ENCODE data around the gene CDH23.

Gene CDH23

GRCh38 chr10:71782221-71782916, 385.6 kb downstream of the CDH23 start:
- TF ChIP-seq TAF1 (IDR thresholded peaks at IDR 0.05; ENCODE audit: borderline replicate concordance, insufficient read depth, low read length) (no peak), SIN3A (IDR thresholded peaks at IDR 0.05; ENCODE audit: borderline replicate concordance, insufficient read depth, low read length) (no peak), POLR2AphosphoS5 (IDR thresholded peaks at IDR 0.05; ENCODE audit: low read depth, low read length) (no peak)

- TF ChIP-seq SIN3A (IDR thresholded peaks at IDR 0.05; ENCODE audit: borderline replicate concordance, insufficient read depth, low read length) (no peak), POLR2AphosphoS5 (IDR thresholded peaks at IDR 0.05; ENCODE audit: low read depth, low read length) (no peak), TAF1 (IDR thresholded peaks at IDR 0.05; ENCODE audit: borderline replicate concordance, insufficient read depth, low read length) (no peak), REST (IDR thresholded peaks at IDR 0.05; ENCODE audit: insufficient read depth in 1 of 2, low read depth in 2 of 2, low read length in 2 of 2) (no peak), FOXP2 (optimal IDR thresholded peaks at IDR 0.05; ENCODE audit: borderline replicate concordance, extremely low read depth, extremely low read length, insufficient read depth) (no peak)
Measured at GRCh38 chr10:71782917-71783490, 386.3 kb downstream of the CDH23 start.

- TF ChIP-seq SIN3A (IDR thresholded peaks at IDR 0.05; ENCODE audit: borderline replicate concordance, insufficient read depth, low read length) (no peak), FOXP2 (optimal IDR thresholded peaks at IDR 0.05; ENCODE audit: borderline replicate concordance, extremely low read depth, extremely low read length, insufficient read depth) (no peak), POLR2AphosphoS5 (IDR thresholded peaks at IDR 0.05; ENCODE audit: low read depth, low read length) (no peak), TAF1 (IDR thresholded peaks at IDR 0.05; ENCODE audit: borderline replicate concordance, insufficient read depth, low read length) (no peak), REST (IDR thresholded peaks at IDR 0.05; ENCODE audit: insufficient read depth in 1 of 2, low read depth in 2 of 2, low read length in 2 of 2) (no peak)
Measured at GRCh38 chr10:71783917-71784678, 387.4 kb downstream of the CDH23 start.

GRCh38 chr10:71784679-71785272, 388.1 kb downstream of the CDH23 start:
- TF ChIP-seq FOXP2 (optimal IDR thresholded peaks at IDR 0.05; ENCODE audit: borderline replicate concordance, extremely low read depth, extremely low read length, insufficient read depth) (no peak), REST (IDR thresholded peaks at IDR 0.05; ENCODE audit: insufficient read depth in 1 of 2, low read depth in 2 of 2, low read length in 2 of 2) (no peak), SIN3A (IDR thresholded peaks at IDR 0.05; ENCODE audit: borderline replicate concordance, insufficient read depth, low read length) (no peak), TAF1 (IDR thresholded peaks at IDR 0.05; ENCODE audit: borderline replicate concordance, insufficient read depth, low read length) (no peak), POLR2AphosphoS5 (IDR thresholded peaks at IDR 0.05; ENCODE audit: low read depth, low read length) (no peak)

GRCh38 chr10:71788954-71789353, 392.2 kb downstream of the CDH23 start:
- TF ChIP-seq TAF1 (IDR thresholded peaks at IDR 0.05; ENCODE audit: borderline replicate concordance, insufficient read depth, low read length) = no peak
- TF ChIP-seq REST (IDR thresholded peaks at IDR 0.05; ENCODE audit: insufficient read depth in 1 of 2, low read depth in 2 of 2, low read length in 2 of 2) = no peak
- no peak for TF ChIP-seq FOXP2 (optimal IDR thresholded peaks at IDR 0.05; ENCODE audit: borderline replicate concordance, extremely low read depth, extremely low read length, insufficient read depth)
- TF ChIP-seq POLR2AphosphoS5 (IDR thresholded peaks at IDR 0.05; ENCODE audit: low read depth, low read length) = no peak
- no peak for TF ChIP-seq SIN3A (IDR thresholded peaks at IDR 0.05; ENCODE audit: borderline replicate concordance, insufficient read depth, low read length)
